Umbilical cord (tissue), 1 donor: ENCODE measurements around the gene CCDC85C. TPM values are rescaled to one million over a fixed set of nuclear protein-coding genes. Genes with fewer than 3 reads are reported as not detected.

ENCODE experiments used
- total RNA-seq: library from RNA; depleted of rRNA; stranded (reverse); fragments of >200 nt; gene quantifications from one replicate; pipeline ENCODE4 v1.2.3, GENCODE V29; 2014; ENCODE audit warnings: low replicate concordance; ENCODE audit not compliant: insufficient read depth

Gene CCDC85C
- total RNA-seq, 1 donor from 2014 or later: 7.5 TPM

Other genes starting within 250 kb of the CCDC85C start
- gene SETD3, start 123.3 kb downstream of the CCDC85C start, total RNA-seq: 101 TPM
- 33.0 TPM for gene CCNK, start 122.8 kb downstream of the CCDC85C start, total RNA-seq
- gene HHIPL1, start 40.9 kb upstream of the CCDC85C start, total RNA-seq: 12.0 TPM
- gene CYP46A1, start 80.1 kb upstream of the CCDC85C start, total RNA-seq: 9.4 TPM
- 46.9 TPM for gene EML1, start 189.2 kb upstream of the CCDC85C start, total RNA-seq